ENCODE results near the gene DBF4.
"Not testable (repeated sequence)": the region's sequence is repeated elsewhere in the genome, so short reads cannot be mapped to it uniquely, and the experiment has no call there.

The DBF4 gene

GRCh38 chr7:87858417-87859100 lies 17.7 kb upstream of the DBF4 start:
- H4K20me1 ChIP-seq (ENCODE audit: insufficient read depth): no peaks in the 10 kb centered on the region
- H3K4me1 ChIP-seq (ENCODE audit: low read depth, poor library complexity, severe bottlenecking): no peaks in the 10 kb centered on the region
- no peak overlapping the region for H3K4me3 ChIP-seq (IDR thresholded peaks at IDR 0.05; ENCODE audit: insufficient read depth, low read depth, low read length)
- no peak for TF ChIP-seq CTCF (conservative IDR thresholded peaks at IDR 0.05; ENCODE audit: low read depth, low read length)
- no peaks in the 10 kb centered on the region for H3K27me3 ChIP-seq (ENCODE audit: insufficient read depth, low read depth)
- H3K9ac ChIP-seq: no peak overlapping the region
- no peak overlapping the region for H2AFZ ChIP-seq (ENCODE audit: low read depth)
- H3K4me2 ChIP-seq: no peak overlapping the region
- H3K79me2 ChIP-seq (ENCODE audit: insufficient read depth, low read depth): no peaks in the 10 kb centered on the region
- H3K27ac ChIP-seq: no peak overlapping the region
- peaks cover 4% of the 10 kb centered on the region; the same call in 1 of the 2 replicates for H3K36me3 ChIP-seq (ENCODE audit: insufficient read depth)

GRCh38 chr7:87866089-87866488 lies 10.2 kb upstream of the DBF4 start:
- Histone ChIP-seq H3K27ac (no peak overlapping the region), H3K4me3 (IDR thresholded peaks at IDR 0.05; ENCODE audit: insufficient read depth, low read depth, low read length) (no peak overlapping the region), H3K4me2 (no peak overlapping the region), H2AFZ (ENCODE audit: low read depth) (no peak overlapping the region), H3K4me1 (ENCODE audit: low read depth, poor library complexity, severe bottlenecking) (no peaks in the 10 kb centered on the region), H3K36me3 (ENCODE audit: insufficient read depth) (peaks cover 6% of the 10 kb centered on the region; the same call in 1 of the 2 replicates), H3K9ac (no peak overlapping the region), H3K79me2 (ENCODE audit: insufficient read depth, low read depth) (peaks cover 21% of the 10 kb centered on the region; the same call in 1 of the 2 replicates), H3K27me3 (ENCODE audit: insufficient read depth, low read depth) (no peaks in the 10 kb centered on the region), H4K20me1 (ENCODE audit: insufficient read depth) (no peaks in the 10 kb centered on the region)
- no peak for TF ChIP-seq CTCF (conservative IDR thresholded peaks at IDR 0.05; ENCODE audit: low read depth, low read length)

- not testable (repeated sequence) for H4K20me1 ChIP-seq (ENCODE audit: insufficient read depth); H3K27ac ChIP-seq; H2AFZ ChIP-seq (ENCODE audit: low read depth); H3K4me1 ChIP-seq (ENCODE audit: low read depth, poor library complexity, severe bottlenecking); H3K36me3 ChIP-seq (ENCODE audit: insufficient read depth); H3K27me3 ChIP-seq (ENCODE audit: insufficient read depth, low read depth); H3K9ac ChIP-seq; H3K4me2 ChIP-seq; H3K4me3 ChIP-seq (IDR thresholded peaks at IDR 0.05; ENCODE audit: insufficient read depth, low read depth, low read length)
- peaks cover 24% of the 10 kb centered on the region; the same call in 1 of the 2 replicates for H3K79me2 ChIP-seq (ENCODE audit: insufficient read depth, low read depth)
Observed at GRCh38 chr7:87866533-87866932, 9.8 kb upstream of the DBF4 start.

- Histone ChIP-seq H3K36me3 (ENCODE audit: insufficient read depth) (peaks cover 6% of the 10 kb centered on the region; the same call in 1 of the 2 replicates), H3K4me3 (IDR thresholded peaks at IDR 0.05; ENCODE audit: insufficient read depth, low read depth, low read length) (no peak overlapping the region)
Observed at GRCh38 chr7:87870471-87870870, 5.8 kb upstream of the DBF4 start.

More at GRCh38 chr7:87870471-87870870, 5.8 kb upstream of the DBF4 start:
- Histone ChIP-seq H3K79me2 (ENCODE audit: insufficient read depth, low read depth) (peaks cover 64% of the 10 kb centered on the region), H2AFZ (ENCODE audit: low read depth) (no peak overlapping the region), H4K20me1 (ENCODE audit: insufficient read depth) (no peaks in the 10 kb centered on the region), H3K4me2 (no peak overlapping the region), H3K27me3 (ENCODE audit: insufficient read depth, low read depth) (no peaks in the 10 kb centered on the region), H3K27ac (no peak overlapping the region), H3K9ac (no peak overlapping the region), H3K4me1 (ENCODE audit: low read depth, poor library complexity, severe bottlenecking) (peaks cover 12% of the 10 kb centered on the region)
- no peak for TF ChIP-seq CTCF (conservative IDR thresholded peaks at IDR 0.05; ENCODE audit: low read depth, low read length)

Data from KMS-11 (cell line).